Activated CD8-positive, alpha-beta memory T cell treated with anti-CD3 and anti-CD28 coated beads, Interleukin-2, amount 50 U/mL, for 4 hours (primary cell): Measurements from ENCODE around the gene SNAPC1.
"Not testable (repeated sequence)": the region's sequence is repeated elsewhere in the genome, so short reads cannot be mapped to it uniquely, and the experiment has no call there.

ENCODE experiments used
- DNase-seq: peaks from one replicate; pipeline ENCODE4 v3.0.0-alpha.2; 2020

The SNAPC1 gene

GRCh38 chr14:61750708-61751474 is 11.3 kb upstream of the SNAPC1 start:
- DNase-seq: peak; percentile 73

- no peak for DNase-seq
Measured at GRCh38 chr14:61751475-61751989, 10.7 kb upstream of the SNAPC1 start.

GRCh38 chr14:61752626-61753025 is 9.6 kb upstream of the SNAPC1 start:
- no peak for DNase-seq

GRCh38 chr14:61753631-61754030 is 8.6 kb upstream of the SNAPC1 start:
- no peak for DNase-seq

GRCh38 chr14:61754627-61755381 is 7.4 kb upstream of the SNAPC1 start:
- DNase-seq: no peak

- not testable (repeated sequence) for DNase-seq
Measured at GRCh38 chr14:61755382-61755742, 6.9 kb upstream of the SNAPC1 start.

- no peak for DNase-seq
Measured at GRCh38 chr14:61756135-61756534, 6.1 kb upstream of the SNAPC1 start.

GRCh38 chr14:61759878-61760277 is 2.3 kb upstream of the SNAPC1 start:
- no peak for DNase-seq

GRCh38 chr14:61761557-61761956 is 663 bp upstream of the SNAPC1 start:
- no peak for DNase-seq

GRCh38 chr14:61764342-61765122 is 2.3 kb downstream of the SNAPC1 start:
- DNase-seq: no peak

GRCh38 chr14:61765225-61765943 is 3.2 kb downstream of the SNAPC1 start:
- no peak for DNase-seq

GRCh38 chr14:61766151-61766550 is 3.9 kb downstream of the SNAPC1 start:
- no peak for DNase-seq

- no peak for DNase-seq
Measured at GRCh38 chr14:61768240-61768639, 6.0 kb downstream of the SNAPC1 start.

- no peak for DNase-seq
Measured at GRCh38 chr14:61769893-61770292, 7.7 kb downstream of the SNAPC1 start.

- no peak for DNase-seq
Measured at GRCh38 chr14:61774861-61775260, 12.6 kb downstream of the SNAPC1 start.

- DNase-seq: no peak
Measured at GRCh38 chr14:61780125-61780524, 17.9 kb downstream of the SNAPC1 start.

- no peak for DNase-seq
Measured at GRCh38 chr14:61797309-61797708, 35.1 kb downstream of the SNAPC1 start.

- no peak for DNase-seq
Measured at GRCh38 chr14:61802010-61802568, 39.9 kb downstream of the SNAPC1 start.

- DNase-seq: no peak
Measured at GRCh38 chr14:61803755-61804154, 41.5 kb downstream of the SNAPC1 start.

- DNase-seq: no peak
Measured at GRCh38 chr14:61805451-61805850, 43.2 kb downstream of the SNAPC1 start.

- no peak for DNase-seq
Measured at GRCh38 chr14:61811882-61812346, 49.7 kb downstream of the SNAPC1 start.
